ENCODE results near the gene NAT16.

Gene NAT16

GRCh38 chr7:101173752-101174244 lies 6.3 kb downstream of the NAT16 start:
- H3K27me3 ChIP-seq (ENCODE audit: control insufficient read depth, low read length): peaks cover 72% of the 10 kb centered on the region
- H3K4me3 ChIP-seq (ENCODE audit: low read length): 0 out of 2 replicates have a peak overlapping the region, but pooled peaks have one; percentile 17
- no peaks in the 10 kb centered on the region for H3K79me2 ChIP-seq (ENCODE audit: control insufficient read depth, low read length)
- peak overlapping the region; percentile 48 for H3K4me2 ChIP-seq (ENCODE audit: low read length)
- no peak overlapping the region for H3K27ac ChIP-seq (ENCODE audit: low read depth, low read length)
- no peaks in the 10 kb centered on the region for H3K9me3 ChIP-seq (ENCODE audit: control insufficient read depth, insufficient read depth, low read length)
- no peaks in the 10 kb centered on the region for H3K9me2 ChIP-seq (replicated peaks; ENCODE audit: control insufficient read depth, low read length)
- H3F3A ChIP-seq (ENCODE audit: control insufficient read depth, insufficient read depth): peaks cover 3% of the 10 kb centered on the region; the same call in 1 of the 2 replicates
- H4K20me1 ChIP-seq (ENCODE audit: control insufficient read depth, insufficient read depth, low read depth, low read length): 0 out of 2 replicates have a peak, but pooled peaks cover 6% of the 10 kb centered on the region
- H3K36me3 ChIP-seq (ENCODE audit: control insufficient read depth, low read length): no peaks in the 10 kb centered on the region
- H3K4me1 ChIP-seq (ENCODE audit: control insufficient read depth, low read length): peaks cover 26% of the 10 kb centered on the region
- TF ChIP-seq EZH2phosphoT487 (IDR thresholded peaks at IDR 0.05; ENCODE audit: borderline replicate concordance, low read length): no peak
- TF ChIP-seq, protein P1, sequence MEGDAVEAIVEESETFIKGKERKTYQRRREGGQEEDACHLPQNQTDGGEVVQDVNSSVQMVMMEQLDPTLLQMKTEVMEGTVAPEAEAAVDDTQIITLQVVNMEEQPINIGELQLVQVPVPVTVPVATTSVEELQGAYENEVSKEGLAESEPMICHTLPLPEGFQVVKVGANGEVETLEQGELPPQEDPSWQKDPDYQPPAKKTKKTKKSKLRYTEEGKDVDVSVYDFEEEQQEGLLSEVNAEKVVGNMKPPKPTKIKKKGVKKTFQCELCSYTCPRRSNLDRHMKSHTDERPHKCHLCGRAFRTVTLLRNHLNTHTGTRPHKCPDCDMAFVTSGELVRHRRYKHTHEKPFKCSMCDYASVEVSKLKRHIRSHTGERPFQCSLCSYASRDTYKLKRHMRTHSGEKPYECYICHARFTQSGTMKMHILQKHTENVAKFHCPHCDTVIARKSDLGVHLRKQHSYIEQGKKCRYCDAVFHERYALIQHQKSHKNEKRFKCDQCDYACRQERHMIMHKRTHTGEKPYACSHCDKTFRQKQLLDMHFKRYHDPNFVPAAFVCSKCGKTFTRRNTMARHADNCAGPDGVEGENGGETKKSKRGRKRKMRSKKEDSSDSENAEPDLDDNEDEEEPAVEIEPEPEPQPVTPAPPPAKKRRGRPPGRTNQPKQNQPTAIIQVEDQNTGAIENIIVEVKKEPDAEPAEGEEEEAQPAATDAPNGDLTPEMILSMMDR (IDR thresholded peaks at IDR 0.05; ENCODE audit: low read depth, low read length, poor library complexity, severe bottlenecking): no peak

DNA sequence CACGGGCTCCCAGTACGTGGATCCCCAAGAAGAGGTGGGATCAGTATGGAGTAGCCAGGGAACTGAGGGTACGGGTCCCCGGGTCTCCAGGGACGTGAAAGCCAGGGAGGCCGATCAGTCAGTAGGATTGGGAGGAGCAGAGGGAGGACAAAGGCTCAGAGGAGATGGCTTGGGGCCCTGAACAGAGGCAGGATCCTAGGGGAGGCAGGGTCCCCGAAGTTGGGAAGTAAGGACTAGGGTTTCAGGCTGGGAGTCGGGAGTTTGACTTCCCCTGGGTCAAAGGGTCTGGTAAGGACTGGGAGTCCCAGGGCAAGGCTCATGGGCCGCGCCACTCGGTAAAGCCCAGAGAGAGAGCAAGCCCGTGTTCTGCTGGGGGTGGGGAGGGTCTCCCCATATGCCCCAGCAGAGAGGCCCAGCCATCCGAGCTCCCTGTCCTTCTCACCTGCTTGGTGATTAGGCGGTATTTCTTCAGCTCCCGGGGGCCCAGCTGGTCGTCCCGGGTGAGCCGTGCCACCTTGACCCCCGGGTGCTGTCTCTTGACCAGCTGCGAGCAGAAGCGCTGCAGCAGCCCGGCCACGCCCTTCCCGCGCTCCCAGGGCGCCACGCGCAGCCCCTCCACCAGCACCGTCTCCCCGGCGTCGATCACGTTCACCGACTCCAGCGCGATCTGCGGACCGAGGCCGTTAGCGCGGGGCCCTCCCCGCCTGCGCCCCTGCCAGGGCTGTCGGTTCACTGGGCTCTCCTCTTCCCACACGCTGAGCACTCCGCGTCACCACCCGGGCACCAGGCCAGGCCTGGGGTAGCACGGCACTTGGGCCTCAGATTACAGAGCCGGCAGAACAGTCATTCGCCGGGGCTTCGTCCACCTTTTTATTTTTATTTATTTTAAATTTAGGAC lies 7.0 kb downstream of the NAT16 start:
- peaks cover 76% of the 10 kb centered on the region for H3K27me3 ChIP-seq (ENCODE audit: control insufficient read depth, low read length)
- 0 out of 2 replicates have a peak, but pooled peaks cover 9% of the 10 kb centered on the region for H4K20me1 ChIP-seq (ENCODE audit: control insufficient read depth, insufficient read depth, low read depth, low read length)
- peaks cover 26% of the 10 kb centered on the region for H3K4me1 ChIP-seq (ENCODE audit: control insufficient read depth, low read length)
- no peak overlapping the region for H3K4me2 ChIP-seq (ENCODE audit: low read length)
- no peak overlapping the region for H3K4me3 ChIP-seq (ENCODE audit: low read length)
- no peaks in the 10 kb centered on the region for H3K79me2 ChIP-seq (ENCODE audit: control insufficient read depth, low read length)
- no peak overlapping the region for H3K27ac ChIP-seq (ENCODE audit: low read depth, low read length)
- TF ChIP-seq, protein P1 (IDR thresholded peaks at IDR 0.05; ENCODE audit: low read depth, low read length, poor library complexity, severe bottlenecking): no peak
- TF ChIP-seq EZH2phosphoT487 (IDR thresholded peaks at IDR 0.05; ENCODE audit: borderline replicate concordance, low read length): no peak
- peaks cover 3% of the 10 kb centered on the region; the same call in 1 of the 2 replicates for H3F3A ChIP-seq (ENCODE audit: control insufficient read depth, insufficient read depth)
- no peaks in the 10 kb centered on the region for H3K9me2 ChIP-seq (replicated peaks; ENCODE audit: control insufficient read depth, low read length)
- H3K9me3 ChIP-seq (ENCODE audit: control insufficient read depth, insufficient read depth, low read length): no peaks in the 10 kb centered on the region
- H3K36me3 ChIP-seq (ENCODE audit: control insufficient read depth, low read length): no peaks in the 10 kb centered on the region

DNA sequence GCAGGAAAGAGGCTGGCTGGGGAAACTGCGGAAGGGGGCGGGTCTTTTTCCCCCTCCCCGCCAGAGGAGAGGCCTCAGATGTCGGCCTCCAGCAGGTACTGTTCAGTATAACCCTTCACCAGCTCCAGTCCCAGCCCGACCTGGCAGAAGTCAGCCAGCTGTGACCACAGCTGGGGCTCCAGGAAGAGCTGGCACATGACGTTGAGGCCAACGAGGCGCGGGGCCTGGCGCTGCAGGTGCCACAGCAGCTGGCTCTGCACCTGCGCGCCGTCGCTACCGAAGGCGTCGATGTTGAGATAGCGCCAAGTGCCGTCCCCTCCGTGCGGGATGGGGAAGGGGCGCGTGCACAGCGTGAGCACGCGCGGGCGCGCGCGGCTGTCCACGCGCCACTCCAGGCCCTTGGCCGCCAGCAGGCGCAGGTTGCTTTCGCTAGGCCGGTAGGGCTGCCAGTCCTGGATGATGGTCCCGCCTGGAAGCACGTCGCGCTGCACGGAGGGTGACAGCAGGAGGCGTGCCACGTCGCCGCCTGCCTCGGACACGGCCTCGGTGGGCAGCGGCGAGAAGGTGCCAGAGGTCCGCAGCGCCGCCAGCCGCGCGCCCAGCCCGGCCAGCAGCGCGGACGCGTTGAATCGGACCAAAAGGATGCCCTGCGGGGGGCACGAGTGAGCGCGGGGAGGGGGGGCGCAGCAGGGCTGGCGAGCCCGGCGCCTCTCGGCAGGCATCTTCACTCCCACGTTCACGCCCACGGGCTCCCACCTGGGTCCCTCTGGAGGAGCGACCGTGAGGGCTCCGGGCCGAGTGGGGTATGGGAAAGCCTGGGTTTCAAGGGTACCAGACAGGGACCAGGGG lies 7.9 kb downstream of the NAT16 start:
- H3K4me2 ChIP-seq (ENCODE audit: low read length): no peak overlapping the region

More for the DNA sequence above, 7.9 kb downstream of the NAT16 start:
- Histone ChIP-seq H3K79me2 (ENCODE audit: control insufficient read depth, low read length) (no peaks in the 10 kb centered on the region), H3K36me3 (ENCODE audit: control insufficient read depth, low read length) (no peaks in the 10 kb centered on the region), H3K27me3 (ENCODE audit: control insufficient read depth, low read length) (peaks cover 76% of the 10 kb centered on the region), H3K9me3 (ENCODE audit: control insufficient read depth, insufficient read depth, low read length) (no peaks in the 10 kb centered on the region), H3K9me2 (replicated peaks; ENCODE audit: control insufficient read depth, low read length) (no peaks in the 10 kb centered on the region), H4K20me1 (ENCODE audit: control insufficient read depth, insufficient read depth, low read depth, low read length) (peaks cover 14% of the 10 kb centered on the region; the same call in 1 of the 2 replicates), H3K27ac (ENCODE audit: low read depth, low read length) (no peak overlapping the region), H3F3A (ENCODE audit: control insufficient read depth, insufficient read depth) (peaks cover 3% of the 10 kb centered on the region; the same call in 1 of the 2 replicates), H3K4me3 (ENCODE audit: low read length) (no peak overlapping the region), H3K4me1 (ENCODE audit: control insufficient read depth, low read length) (peaks cover 31% of the 10 kb centered on the region)
- TF ChIP-seq, protein P1 (IDR thresholded peaks at IDR 0.05; ENCODE audit: low read depth, low read length, poor library complexity, severe bottlenecking): no peak
- TF ChIP-seq EZH2phosphoT487 (IDR thresholded peaks at IDR 0.05; ENCODE audit: borderline replicate concordance, low read length): no peak

All from DOHH2 (cell line).